GM18526 (cell line): Measurements from ENCODE around the gene SLX9.

Experiments
- POLR2A ChIP-seq: IDR thresholded peaks from 3 replicates; pipeline ENCODE4 v1.6.1; 2011; ENCODE audit not compliant: insufficient read length; ENCODE audit errors: extremely low read depth

The SLX9 gene

DNA sequence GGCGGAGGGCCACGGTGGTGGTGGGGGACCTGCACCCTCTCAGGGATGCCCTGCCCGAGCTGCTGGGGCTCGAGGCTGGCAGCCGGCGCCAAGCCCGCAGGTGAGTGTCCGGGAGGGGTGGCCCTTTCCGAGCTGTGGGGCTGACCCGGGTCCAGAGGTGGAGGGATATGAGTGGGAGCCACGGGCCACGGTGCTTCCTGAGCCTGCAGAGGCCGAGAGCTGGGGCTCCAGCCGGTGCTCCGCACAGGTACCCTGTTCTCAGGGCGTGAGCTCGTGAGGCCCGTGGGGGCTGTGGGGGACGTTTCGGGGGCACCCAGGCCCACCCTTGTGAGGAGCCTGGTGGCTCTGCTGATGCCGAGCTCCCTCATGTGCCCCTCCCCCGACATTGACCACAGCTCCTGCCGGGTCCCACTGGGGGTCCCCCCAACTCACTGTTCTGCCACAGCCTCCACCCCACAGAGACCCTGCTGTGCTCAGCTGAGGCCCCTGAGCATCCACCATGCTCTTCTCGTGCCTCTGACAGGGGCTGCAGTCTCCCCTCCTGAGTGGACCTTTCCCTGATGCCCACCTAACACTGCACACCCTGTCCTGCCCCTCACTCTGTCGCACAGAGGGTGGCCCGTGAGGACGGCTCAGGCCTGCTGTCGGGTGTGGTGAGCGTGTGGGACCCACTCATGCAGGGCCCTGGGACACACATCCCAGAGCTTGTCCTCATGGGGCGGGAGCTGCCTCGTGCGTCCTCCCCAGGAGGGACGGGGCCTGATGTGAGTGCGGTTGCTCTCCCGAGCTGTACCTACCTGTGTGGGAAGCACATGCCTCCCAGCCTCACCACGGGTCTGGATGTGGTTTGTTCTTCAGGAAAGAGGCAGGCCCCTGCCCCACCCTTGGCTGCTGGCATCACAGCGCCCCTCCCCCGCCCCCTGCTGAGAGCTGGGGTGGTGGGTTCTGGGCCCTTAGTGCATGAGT is 27.5 kb downstream of the SLX9 start:
- TF ChIP-seq POLR2A: no peak

DNA sequence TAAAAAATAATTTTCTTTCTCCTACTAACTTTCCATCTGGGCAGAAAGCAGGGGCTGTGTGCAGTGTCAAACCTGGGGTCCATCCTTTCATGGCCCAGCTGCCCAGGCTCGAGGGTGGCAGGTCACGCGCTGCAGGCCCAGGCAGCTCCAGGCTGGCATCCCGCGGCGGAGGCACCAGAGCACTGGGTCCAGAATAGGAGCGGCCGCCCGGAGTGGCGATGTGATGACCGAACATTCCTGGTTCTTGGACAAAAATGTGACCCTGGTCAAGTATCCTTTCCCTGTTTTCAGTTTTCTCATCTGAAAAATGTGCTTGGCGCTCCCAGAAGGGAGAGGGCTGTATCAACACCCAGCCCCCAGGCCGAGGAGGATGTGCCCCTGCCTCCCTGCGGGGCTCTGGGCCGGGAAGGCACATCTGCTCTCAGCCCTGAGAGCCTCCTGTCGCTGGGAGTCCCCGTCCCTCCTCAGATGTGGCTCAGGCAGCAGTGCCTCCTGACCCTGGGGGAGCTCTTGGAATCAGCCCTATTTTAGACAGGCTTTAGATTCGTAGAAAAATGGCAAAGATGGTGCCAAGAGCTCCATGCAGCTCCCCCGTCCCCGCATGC is 29.3 kb downstream of the SLX9 start:
- TF ChIP-seq POLR2A: no peak

DNA sequence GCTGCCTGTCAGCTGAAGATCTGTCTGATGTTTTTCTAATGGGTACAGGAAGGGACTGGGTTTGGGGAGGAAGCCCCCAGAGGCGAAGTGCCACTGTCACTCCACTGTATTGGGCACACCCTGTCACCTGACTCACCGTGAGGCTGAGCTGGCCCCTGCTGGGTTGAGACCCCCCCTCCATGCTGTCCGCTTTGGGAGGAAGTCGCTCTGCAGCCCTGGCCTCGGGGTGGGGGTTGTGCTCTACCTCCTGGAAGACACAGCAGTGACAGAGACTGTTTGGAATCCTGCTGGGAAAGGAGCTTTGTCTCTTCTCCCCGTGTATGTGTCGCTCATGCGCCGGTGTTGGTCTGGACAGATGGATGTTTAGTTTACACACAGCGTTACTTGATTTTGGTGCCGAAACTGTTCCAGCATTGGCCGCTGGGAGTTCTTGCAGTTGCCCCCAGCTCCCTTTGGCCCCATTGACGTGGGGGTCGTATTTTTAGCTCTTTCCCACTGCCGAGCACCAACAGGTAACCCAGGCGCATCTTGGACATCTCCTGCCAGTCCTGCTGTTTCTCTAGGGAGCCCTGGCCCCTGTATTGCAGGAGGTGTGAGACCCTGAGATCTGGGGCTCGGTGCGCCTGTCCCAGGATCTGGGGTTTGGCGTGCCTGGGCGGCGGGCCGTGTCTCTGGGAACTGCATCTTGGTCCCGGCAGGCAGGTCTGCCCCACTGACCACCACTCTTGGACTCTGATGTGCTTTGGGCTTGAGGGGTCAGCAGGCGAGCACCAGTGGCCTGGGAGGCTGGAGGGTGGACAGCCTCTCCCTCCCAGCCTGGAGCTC is 30.3 kb downstream of the SLX9 start:
- TF ChIP-seq POLR2A: no peak

DNA sequence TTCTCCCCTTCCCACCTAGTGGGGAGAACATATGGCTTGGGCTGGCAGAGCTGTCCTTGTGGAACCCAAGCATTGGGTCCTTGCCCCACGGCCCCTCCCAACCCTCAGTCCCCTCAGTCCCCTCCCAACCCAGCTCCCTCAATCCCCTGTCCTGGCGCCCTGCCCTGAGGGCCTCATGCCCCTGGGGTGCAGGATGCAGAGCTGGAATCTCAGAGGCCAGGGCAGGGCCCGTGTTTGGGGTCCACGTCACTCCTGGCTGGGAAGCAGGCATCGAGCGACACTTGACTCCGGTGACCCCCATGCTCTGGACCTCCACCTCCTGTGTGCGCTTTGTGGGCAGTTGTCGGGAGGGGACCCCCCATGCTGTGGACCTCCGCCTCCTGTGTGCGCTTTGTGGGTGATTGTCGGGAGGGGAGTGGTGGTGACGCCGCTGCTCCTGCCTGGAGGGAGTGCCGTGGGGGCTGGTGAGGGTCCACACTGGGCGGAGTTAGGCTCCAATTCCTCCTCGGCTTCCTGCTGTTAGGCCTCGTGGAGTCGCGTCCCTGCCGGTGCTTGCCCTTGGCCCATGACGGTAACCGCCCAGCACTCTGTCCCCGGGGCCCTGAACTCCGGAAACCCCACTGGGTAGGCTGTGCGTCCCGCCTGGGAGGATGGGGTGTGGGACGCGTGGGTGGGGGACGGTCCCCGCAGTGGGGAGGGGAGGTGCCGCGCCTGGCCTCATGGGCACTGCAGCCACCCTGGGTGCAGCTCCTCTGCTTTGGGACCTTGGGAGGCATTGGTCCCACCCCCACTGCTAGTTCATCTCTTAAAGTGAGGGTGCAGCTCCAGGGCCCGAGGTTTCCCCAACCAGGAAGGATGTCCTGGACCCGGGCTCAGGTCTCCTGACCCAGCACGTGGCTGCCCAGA is 31.2 kb downstream of the SLX9 start:
- TF ChIP-seq POLR2A: no peak

DNA sequence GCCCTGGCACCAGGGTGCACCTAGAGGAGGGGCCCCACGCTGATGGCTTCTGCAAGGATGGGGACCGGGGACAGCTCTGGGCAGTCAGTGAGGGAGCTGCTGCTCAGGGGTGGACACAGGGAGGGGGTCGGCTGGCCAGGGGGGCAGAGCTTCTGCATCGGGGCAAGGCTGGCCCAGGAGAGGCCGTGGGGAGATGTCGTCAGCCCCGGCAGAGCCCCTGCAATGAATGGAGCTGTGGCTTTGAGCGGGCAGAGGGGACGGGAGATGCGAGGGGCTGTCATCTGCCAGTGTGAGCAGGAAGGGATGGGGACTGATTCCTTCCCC is 31.8 kb downstream of the SLX9 start:
- TF ChIP-seq POLR2A: no peak

DNA sequence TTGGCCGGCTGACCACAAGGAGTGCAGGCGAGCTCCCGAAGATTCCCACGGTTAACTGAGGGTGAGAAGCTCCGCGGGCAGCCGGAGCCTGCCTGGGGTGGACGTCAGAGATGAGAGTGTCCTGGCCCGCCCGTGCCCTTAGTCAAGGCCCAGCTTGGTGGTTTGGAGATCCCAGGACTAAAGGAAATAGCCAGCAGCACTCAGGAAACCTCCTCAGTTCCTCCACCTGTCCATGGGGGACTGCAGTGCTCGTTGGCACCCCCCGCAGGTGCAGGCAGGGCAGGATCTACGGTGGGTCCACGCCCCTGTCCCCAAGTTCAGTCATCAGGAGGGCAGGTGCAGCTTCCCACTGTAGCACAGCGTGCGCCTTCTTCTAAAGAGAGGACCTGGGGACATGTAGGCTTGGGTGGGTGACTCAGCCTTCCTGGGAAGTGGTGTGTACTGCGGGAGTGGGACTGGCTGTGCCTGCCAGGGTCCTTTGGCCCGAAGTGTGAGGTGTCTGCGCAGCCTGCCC is 32.5 kb downstream of the SLX9 start:
- TF ChIP-seq POLR2A: no peak

DNA sequence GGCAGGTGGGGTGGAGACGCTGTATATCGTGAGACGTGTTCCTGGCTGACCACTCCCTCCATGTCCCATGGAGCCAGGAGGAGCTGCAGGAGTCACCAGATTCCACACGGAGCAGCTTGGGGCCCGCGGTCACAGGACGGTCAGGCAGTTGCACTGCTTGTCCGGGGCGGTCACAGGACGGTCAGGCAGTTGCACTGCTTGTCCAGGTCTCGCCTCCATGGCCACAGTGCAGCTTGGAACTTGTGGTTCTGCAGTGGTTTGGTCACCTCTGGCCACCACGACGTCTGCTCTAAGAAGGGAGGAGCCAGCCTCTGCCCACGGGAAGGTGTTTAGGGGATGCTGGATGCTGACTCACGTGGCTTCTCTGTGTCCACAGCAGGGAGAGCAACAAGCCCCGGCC is 33.0 kb downstream of the SLX9 start:
- no peak for TF ChIP-seq POLR2A

DNA sequence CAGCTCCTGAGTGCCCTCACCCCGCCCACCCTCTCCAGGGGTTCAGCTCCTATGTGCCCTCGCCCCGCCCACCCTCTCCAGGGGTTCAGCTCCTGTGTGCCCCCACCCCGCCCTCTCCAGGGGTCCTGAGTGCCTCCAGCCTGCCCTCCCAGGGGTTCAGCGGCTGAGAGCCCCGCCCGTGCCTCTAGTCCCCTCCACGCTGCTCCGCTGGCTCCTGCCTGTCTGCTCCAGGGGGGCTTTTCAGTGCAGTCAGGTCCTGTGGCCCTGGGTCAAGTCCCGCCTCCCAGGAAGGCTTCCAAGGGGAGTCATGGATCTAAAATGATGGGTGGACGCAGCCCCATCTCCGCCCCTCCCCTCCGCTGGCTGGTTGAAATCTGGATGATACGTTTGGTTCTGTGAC is 33.8 kb downstream of the SLX9 start:
- TF ChIP-seq POLR2A: no peak

DNA sequence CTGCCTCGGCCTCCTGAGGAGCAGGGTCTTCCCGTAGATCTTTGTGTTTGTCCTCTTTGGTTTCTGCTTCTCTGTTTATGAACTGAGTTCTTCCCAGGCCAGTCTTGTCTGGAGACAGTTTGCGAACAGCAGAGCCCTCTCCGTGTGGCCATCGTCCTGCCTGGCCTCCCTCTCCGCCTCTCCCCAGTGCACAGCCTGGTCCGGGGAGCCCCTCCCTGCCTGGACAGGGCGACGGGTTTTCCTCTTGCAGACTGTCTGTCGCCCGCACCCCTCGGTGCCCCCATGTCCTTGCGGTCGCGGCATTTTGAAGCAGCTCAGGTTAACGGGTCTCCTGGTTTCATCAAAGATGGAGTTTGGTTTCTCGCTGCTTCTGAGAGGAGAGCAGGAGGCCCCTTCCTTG is 34.8 kb downstream of the SLX9 start:
- no peak for TF ChIP-seq POLR2A

DNA sequence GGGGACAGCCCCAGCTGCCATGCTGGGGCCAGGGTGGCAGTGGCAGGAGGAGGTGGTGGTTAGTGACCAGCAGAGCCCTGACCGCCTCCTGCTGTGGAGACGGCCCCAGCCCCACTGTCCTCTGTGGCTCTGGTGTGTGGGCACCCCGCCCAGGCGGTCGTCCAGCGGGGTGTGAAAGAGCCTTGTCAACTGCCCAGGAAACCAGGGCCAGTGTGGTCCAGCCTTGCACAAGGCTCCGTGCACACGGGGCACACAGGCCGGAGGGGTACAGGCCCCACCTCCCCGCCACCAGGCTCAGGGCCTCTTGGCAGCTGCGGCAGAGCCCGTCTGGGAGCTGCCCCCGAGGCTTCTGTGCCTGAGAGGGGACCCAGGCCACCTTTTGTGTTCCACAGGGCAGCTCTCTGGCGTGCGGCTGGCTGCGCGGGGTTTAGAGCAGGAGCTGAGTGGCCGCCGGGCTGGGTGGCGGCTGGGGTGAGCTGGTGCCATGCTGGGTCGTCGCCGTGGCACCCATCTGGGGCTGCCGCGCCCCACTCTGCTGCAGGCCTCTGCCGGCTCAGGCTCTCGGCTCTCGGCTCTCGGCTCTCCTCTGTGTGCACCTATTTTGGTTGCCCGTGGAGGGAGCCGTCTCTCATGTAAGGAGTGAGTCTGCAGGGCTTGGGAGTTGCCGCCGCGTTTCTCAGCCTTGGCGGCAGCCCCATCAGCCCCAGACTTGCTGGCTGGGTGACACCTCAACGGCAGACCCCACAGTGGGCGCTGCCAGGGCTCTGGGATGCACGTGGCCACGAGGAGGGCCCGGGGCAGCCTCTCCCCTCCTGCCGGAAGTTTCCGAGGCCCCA is 36.1 kb downstream of the SLX9 start:
- TF ChIP-seq POLR2A: no peak

DNA sequence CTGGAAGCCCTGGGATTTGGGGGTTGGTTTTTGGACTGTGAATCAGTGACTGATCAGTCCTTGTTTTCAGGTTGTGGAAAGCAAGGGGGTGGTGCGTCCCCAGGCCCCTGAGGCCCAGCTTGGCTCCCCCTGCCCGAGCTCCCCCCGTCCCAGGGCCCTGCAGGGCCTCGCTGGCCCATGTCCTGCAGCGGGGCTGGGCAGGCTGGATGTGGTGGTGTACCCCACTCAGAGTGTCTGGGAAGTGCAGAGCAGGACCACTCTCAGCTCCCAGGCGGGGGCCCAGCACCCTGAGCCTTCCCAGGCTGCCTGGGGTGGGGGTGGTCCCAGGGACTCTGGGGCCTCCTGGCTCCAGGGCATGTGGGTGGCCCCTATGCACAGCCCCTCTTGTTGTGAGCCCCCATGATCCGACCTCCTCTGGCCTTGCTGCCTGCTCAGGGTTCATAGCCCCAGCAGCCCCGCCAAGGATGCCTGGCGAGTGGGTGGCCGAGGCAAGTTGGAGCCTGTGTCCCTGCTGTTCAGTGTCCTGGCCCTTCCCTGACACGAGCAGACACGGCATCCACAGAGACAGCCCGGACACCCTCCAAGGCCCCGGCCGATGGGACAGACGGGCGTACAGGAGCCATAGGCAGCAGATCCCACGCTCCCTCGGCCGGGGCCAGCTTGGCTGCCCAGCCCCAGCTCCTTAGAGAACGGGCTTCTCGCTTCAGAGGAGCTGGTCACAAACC is 37.9 kb downstream of the SLX9 start:
- TF ChIP-seq POLR2A: no peak

DNA sequence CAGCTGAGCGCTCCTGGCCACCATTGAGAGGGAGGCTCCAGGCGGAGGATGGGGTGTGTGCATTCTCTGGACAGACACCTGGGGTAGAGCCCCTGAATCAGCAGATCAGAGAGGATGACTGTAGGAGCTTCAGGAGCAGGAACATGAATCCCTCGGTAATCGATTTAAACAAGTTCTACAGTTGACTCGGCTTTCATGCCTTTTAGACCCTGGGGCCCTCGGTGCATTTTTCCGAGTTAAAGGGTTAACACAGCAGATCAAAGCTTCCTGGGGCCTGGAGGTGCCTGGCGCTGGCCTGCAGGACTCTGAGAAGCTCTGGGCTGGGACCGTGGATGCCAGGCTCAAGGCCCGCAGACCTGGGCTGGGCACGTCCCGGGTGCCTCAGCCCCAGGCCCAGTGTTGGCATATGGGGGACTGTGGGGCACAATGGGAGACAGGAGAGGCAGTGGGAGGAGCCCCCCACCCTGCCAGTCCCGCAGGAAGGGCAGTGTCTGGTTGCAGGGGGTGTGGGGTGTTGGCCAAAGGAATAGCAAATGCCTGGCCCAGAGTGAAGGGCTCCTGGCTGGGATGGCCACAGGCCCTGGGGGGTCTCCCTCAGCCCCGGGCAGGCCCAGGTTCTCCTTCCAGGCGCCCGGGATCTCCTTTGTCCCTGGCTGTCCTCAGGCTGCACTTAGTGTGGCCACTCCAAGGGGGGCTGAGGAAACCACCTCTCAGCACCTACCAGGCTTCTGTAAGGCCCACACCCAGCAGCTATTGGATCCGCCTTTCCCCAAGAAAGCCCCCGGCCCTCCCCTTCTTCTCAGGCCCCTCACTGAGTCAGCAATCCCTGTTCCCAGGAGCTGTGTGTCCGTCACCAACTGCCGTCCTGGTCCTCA is 40.1 kb downstream of the SLX9 start:
- no peak for TF ChIP-seq POLR2A
